22Rv1 (cell line): ENCODE measurements around the gene TSPYL2.

Experiments
- CTCF ChIP-seq: fragments of 450-650 bp; IDR thresholded peaks from 2 replicates; pipeline ENCODE4 v1.5.1; 2017; ENCODE audit warnings: mild to moderate bottlenecking
- ZFX ChIP-seq: fragments of 450-650 bp; IDR thresholded peaks from 2 replicates; pipeline ENCODE4 v1.6.1; 2017; ENCODE audit warnings: antibody characterized with exemption, borderline replicate concordance

GRCh38 chrX:53114864-53115549 lies 32.8 kb downstream of the TSPYL2 start:
- TF ChIP-seq CTCF (no peak), ZFX (no peak)
